NCI-H187 (cell line): ENCODE measurements around the gene INSL4.

Experiments
- DNase-seq, 2 experiments: peaks; one replicate each; lab custom pipeline; 2025; lab: John Stamatoyannopoulos, UW

The INSL4 gene

GRCh38 chr9:5231212-5231611 is at the start of gene INSL4:
Gene INSL4 (plus strand): TSS chr9:5231419. CDS start chr9:5231524, 105 bp downstream.
- no peak for DNase-seq

- no peak for DNase-seq
Measured at GRCh38 chr9:5184776-5185175, 46.4 kb upstream of the INSL4 start.

GRCh38 chr9:5185220-5185840 is 45.9 kb upstream of the INSL4 start, which contains the start of gene INSL6:
Gene INSL6 (minus strand): TSS chr9:5185639. CDS start chr9:5185602, 37 bp downstream.
- no peak for DNase-seq

- peak in 1 of 2 experiments; percentile 2 for DNase-seq
Measured at GRCh38 chr9:5186416-5187169, 44.6 kb upstream of the INSL4 start.

GRCh38 chr9:5188060-5188984 is 42.9 kb upstream of the INSL4 start:
- DNase-seq: no peak

GRCh38 chr9:5191985-5192384 is 39.2 kb upstream of the INSL4 start:
- DNase-seq: no peak

- no peak for DNase-seq
Measured at GRCh38 chr9:5193345-5193744, 37.9 kb upstream of the INSL4 start.

- DNase-seq: no peak
Measured at GRCh38 chr9:5195463-5195862, 35.8 kb upstream of the INSL4 start.

GRCh38 chr9:5205071-5205470 is 26.1 kb upstream of the INSL4 start:
- no peak for DNase-seq

GRCh38 chr9:5230554-5230953 is 665 bp upstream of the INSL4 start:
- DNase-seq: no peak

- DNase-seq: no peak
Measured at GRCh38 chr9:5263351-5264218, 32.4 kb downstream of the INSL4 start.

- no peak for DNase-seq
Measured at GRCh38 chr9:5264219-5264595, 33.0 kb downstream of the INSL4 start.

- no peak for DNase-seq
Measured at GRCh38 chr9:5265939-5266338, 34.7 kb downstream of the INSL4 start.

GRCh38 chr9:5269249-5269715 is 38.1 kb downstream of the INSL4 start:
- no peak for DNase-seq

- DNase-seq: no peak
Measured at GRCh38 chr9:5274770-5275169, 43.6 kb downstream of the INSL4 start.

GRCh38 chr9:5278486-5278885 is 47.3 kb downstream of the INSL4 start:
- no peak for DNase-seq
